Stimulated activated CD4-positive, alpha-beta T cell treated with anti-CD3 and anti-CD28 coated beads, Interleukin-4, amount 100 ng/mL, for 48 hours (primary cell): ENCODE measurements around the gene EHBP1.
"Not testable (repeated sequence)": the region's sequence is repeated elsewhere in the genome, so short reads cannot be mapped to it uniquely, and the experiment has no call there.

Source experiments
- DNase-seq, 2 donors: peaks; one replicate each; pipeline ENCODE4 v3.0.0-alpha.2; 2020; ENCODE audit warnings: low read depth in 2 of 2

EHBP1 gene

DNA sequence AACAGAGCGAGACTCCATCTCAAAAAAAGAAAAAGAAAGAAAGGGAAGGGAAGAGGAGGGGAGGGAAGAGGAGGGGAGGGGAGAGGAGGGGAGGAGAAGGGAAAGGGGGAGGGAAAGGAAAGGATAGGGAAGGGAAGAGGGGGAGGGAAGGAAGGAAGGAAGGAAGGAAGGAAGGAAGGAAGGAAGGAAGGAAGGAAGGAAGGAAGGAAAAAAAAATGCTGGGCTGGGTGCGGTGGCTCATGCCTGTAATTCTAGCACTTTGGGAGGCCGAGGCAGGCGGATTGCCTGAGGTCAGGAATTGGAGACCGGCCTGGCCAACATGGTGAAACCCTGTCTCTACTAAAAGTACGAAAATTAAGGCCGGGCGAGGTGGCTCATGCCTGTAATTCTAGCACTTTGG lies 314.2 kb downstream of the EHBP1 start:
- not testable (repeated sequence) for DNase-seq

DNA sequence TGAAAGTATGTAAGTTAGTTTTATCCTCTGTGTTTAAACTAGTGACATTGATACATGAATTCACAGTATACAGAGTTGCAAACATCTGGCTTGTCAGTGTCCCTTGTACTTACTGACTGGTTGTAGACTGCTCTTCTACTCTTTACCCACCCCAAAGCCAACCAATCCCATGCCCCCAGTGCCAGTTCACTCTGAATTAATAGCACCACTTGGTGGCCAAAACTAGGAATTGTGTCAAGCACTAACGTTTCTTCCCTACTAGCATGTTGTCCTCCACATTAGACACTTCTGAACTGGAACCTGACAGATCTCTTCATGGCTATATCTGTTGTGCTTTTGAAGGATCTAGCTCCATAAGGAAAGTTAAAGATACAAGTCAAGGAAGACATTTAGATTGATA lies 317.9 kb downstream of the EHBP1 start:
- no peak for DNase-seq

DNA sequence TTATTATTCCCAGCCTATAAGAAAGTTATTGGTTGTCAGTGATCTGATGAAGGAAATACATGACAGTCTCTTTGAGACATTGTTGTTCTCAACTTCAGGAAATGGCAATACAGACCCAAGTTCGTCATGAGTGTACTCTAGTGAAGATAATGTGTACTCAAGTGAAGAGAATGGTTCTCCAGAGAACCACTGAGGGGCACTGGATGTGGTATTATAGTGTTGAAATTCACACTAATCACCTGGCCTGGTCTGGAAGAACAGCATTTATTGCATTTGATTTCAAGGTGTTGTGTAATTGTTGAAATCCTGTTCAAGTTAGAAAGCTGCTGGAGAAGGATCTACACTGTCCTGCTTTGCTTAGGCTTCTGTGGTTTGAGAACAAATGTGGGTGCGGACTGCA lies 321.7 kb downstream of the EHBP1 start:
- DNase-seq: no peak

DNA sequence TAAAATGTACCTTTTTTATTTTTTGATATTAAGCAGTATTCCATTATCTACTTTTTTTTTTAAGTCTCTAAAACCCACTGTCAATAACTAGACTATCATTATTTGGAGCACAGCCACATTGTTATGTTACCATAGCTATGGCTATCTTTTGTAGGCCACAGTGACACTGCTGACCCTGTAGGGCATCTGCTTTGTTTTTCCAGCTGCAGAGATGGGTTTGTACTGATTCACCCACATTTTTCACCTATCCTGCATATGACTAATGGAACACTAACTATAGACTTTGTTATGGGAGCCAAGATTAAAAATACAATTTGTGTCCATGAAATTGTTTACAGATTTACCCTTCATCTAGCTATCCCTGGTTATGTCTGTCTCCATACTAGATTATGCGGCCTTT lies 323.5 kb downstream of the EHBP1 start:
- no peak for DNase-seq

DNA sequence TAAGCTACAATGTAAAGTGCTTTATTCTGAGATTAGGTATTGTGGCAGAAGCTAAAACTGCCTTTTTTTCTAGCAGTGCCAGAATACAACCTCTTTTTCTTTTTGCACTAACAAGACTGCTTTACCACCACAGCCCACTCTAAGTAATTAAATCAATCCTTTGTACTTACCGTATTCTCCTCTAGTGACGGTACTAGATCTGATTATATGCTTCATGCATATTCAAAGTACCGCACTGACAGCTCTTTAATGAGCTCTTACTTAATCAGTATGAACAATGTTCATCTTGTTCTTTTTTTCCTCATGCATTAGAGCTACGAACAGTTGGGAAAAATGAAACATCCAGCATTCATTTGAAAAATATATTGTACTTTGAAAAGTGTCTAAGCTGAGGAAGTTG lies 329.0 kb downstream of the EHBP1 start:
- DNase-seq: no peak

DNA sequence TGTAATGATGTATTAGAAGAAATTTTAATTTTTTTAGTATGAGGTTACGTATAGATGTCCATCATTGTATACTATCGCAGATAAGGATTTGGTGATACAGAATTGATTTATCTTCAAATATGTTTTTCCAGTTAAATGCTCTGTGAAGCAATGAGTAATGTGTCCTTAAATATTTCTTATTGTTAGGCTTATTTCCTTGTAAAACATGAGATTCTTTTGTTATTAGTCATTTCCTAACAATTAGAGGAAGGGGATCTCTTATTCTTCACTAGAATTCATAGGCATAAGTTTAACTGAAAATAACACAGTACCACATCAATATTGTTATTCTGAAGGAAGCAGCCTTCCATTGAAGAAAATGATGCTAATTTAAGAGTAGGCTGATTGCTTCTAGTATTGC lies 329.7 kb downstream of the EHBP1 start:
- DNase-seq: no peak

DNA sequence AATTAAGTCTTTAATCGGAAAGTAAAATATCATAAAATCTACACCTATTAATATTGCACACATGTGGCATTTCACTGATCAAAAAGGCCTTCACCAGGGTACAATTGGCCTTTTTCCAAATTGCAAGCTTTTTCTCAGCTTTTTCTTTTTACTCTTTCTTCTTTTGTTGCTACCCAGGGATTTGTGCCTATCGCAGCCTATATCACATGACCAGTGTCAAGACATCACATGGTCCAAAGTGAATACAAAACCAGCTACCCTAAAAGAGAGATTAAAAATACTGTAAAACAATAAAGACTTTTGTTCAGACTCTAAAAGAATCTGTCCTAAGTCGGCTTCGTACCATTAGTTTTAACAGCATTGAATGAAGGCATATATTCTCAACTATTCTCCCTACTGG lies 330.1 kb downstream of the EHBP1 start:
- DNase-seq: no peak

DNA sequence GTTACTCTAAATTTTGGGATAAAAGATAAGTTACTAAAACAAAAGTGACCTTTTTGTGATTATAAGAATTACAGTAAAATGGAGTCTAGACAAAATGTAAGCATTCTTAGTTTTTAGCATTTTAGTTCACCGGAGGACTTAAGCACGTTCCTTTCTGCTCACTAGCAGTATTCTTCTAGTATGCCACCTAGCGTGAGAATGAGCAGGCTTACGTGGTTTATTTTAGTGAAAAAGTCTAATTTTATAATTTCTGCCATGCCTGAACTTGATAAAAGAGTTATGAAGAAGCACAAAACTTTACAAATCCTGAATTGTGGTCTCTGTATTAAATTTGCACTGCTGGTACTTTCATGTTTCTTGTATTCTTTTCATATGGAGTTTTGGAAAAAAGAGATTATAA lies 332.5 kb downstream of the EHBP1 start:
- no peak for DNase-seq

DNA sequence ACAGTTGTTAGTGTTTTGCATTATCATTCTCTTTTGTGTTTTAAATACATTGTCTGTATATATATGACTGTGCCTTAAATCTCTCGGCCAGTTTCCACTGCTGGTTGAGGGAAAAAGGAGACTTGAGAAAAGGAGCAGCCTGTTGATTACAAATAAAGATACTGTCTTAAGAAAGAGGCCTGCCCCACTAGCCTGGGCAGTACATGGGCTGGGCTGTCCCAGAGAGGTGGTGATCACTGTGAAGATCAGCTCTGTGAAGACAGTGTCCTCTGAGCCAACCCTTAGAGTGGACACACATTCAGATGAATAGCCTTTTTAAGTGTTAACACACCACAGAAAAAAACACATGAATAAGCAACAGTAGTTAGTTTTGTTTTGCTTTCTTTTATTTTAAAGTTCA lies 335.1 kb downstream of the EHBP1 start:
- DNase-seq: no peak

DNA sequence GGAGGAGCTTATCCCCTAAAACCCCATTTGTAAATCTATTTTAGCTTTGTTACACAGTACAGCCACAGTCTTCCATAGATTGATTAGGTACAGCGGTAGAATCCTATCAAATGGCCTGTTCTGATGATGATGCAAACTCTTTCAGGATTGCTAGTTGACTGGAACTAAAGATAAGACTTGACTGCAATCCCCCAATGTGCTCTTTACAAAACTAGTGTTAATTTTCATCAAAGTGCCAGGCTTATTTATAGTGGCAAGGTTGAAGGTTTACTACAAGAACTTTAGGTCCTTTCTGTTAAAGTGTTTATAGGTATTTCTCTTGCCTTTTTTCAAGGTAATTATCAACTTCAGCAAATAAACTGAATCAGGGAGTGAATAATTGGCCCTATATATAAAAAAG lies 336.1 kb downstream of the EHBP1 start:
- no peak for DNase-seq

DNA sequence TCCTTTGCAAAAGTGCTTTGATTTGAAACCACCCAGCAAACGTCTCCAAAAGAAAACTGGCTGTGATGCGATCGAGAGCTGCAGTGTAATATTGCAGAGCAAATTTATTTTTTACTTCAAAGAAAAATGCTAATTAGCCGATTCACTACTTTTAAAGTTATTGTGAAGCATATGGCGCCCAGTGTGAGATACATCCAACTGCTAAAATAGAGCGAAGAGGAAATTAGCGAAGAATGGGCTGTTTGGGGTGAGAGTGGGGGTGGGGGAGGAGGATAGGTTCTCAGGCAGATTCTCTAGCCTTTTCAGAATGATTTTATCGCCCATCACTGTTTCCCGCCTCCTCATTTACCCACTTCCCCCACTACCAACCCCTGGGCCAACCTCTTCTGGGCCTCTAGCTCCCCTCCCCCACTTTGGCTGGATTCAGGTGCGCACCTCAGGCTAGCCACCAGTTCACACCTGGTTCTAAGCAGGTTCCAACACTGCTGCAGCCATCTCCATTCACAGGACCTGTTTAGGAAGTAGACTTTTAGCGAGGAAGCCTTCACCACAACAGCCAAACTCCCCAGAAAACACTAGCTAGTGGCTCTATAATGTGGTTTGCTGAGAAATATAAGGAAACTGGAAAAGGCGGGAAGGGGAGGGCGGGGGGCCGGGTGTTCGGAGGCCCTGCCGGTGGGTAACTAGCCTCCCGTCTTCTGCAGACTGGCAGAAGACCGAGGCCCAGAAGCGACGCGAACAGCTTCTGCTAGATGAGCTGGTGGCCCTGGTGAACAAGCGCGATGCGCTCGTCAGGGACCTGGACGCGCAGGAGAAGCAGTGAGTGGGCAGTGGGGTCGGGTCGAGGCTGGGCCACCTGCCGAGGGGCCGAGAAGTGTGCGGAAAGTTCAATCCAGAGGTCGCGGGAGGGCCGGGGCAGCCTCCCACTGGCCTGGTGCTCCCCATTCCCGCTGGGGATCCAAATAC lies 339.1 kb downstream of the EHBP1 start:
- DNase-seq: no peak

DNA sequence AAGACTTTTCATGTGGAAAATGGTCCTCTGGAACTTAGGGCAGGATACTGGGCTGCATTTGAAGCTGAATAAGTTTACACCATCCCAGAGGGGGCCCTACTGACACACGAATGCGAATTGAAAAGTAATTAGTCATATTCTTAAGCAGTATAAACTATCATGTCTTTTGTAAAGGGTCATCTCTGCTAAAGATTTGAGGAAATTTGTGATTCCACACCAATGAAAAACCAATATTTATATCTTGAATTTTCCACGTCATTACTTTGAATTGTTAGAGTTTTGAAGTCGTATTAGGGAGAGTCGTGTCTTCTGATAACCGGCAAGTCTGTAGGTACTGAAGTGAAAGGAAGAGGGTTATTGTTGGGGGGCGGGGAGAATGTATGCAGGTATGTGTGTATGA lies 341.0 kb downstream of the EHBP1 start:
- DNase-seq: no peak

DNA sequence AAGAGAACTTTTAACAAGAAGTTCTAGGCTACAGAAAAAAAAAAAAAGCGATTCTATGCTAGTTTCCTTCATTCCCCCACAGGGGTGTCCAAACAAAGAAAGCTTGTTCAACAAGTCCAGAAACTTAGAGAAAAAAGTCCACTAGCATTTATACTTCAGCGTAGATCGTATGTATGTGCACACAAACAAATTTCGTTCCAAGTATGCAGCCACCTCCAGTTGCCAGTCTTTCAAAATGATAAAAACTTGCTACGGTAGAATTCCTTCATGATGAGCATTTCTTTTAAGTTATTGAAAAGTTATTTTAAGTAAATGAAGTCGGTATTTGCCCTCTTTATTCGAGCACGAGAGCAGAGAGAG lies 341.4 kb downstream of the EHBP1 start:
- DNase-seq: no peak

DNA sequence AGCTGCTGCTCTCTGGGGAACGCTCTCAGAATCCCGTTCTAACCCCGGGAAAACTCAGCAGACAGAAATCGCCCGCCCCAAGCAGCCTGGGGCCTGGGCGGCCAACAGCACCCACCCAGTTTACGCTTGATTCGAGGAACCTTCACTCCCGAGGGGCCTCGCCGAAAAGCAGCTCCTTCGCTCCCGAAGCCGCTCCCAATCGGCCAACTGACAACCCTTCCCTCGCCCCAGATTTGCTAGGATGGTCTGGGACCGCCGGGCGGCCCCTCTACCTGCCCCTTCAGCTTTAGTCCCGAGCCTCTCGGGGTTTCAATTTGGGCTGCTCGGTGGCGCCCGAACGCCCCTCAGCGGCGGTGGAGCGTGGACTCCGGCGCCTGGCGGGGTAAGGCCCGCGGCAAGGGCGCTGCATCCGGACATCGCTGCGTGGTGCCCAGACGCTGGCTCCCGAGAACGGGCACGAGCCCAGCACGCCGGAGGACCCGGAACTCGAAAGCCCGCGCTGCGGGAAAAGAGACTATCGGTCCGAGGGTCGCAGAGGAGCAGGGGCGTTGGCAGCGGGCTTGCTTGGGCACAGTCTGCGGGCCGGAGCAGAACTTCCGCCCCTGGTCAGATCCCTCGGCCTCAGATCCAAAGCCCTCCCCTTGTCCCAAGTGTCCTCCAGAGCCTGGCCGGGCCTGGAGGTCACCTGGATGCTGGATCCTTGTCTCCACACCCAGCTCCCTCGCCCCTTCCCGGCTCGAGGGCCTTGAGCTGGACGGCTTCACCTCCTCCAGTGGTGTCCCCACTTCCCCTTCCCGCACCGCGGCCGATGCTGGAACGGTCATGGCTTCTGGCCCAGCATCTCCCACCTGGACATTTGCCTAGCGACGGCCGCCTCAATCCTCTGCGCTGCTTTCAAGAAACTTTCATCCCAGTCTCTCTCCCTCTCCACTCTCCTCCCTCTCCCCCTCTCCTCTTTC lies 342.1 kb downstream of the EHBP1 start:
- no peak for DNase-seq

DNA sequence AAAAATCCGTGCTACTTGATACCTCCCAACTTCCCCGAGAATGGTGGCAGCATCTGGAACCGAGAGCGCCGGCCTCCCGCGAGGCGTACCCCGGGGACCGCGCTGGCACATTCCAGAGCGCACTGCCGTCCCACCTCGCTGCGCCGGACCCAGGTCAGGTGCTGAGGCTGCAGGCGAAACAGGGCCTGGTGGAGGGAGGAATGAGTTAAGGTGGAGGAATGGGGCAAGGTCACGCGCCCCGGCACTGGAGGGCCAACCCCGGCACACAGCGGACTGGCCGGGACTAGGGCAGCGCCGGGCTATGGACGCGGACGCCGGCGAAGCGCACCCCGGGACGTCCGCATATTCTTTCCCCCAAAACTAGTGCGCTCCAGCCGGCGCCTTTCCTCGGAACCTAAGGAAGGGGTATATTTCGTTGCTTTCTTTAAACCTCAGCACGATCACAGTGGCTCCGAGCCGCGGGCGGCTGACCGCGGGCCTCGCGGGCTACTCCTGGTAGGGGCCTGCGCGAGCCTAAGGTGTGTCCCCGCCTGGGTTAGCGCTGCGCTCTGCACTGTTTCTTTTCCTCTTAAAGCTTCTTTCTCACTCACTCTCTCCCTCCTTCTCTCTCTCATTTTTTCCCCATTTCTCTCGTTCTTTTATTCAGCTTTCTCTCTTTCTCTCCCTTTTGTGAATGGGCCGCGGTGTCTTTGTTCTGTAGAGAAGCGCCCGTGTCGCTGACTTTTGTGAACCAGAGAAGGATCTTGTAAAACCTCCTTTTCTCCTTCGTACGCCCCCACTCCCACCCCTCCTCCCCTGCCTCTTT lies 343.1 kb downstream of the EHBP1 start:
- DNase-seq: no peak

DNA sequence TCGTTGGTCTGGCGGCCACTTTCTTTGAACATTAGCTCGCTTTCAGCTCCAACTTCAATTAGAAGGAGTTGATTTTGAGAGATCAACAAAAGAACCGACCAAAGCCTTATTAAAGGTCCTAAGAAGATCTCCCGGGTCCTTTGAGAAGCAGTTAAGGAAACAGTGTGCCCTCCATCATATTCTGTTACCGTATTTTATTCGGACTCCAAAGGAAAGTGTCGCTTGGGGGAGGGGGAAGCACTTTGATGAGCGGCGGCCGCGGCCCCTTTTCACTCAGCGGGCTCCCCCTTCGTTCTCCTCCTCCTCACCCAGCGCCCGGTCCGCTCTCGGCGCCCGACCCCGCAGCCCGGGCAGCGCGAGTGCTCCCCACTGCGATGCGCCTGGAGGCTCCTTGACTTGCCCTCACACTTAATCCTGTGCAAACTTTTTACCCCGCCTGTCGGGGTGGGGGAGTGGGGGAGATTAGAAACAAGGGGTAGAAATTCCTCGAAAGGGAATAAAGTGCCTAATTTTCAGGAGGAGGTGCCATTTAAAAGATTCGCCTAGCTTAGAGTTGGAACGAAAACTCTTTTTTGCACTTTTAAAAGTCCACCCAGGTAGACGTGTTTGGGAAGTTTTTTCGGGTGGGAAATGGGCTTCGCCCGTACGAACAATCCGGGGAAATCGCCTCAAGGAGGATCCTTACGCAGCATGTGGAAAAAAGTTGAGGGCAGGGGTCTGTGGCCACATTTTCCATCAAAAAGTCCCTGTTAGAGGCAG lies 343.9 kb downstream of the EHBP1 start:
- no peak for DNase-seq

DNA sequence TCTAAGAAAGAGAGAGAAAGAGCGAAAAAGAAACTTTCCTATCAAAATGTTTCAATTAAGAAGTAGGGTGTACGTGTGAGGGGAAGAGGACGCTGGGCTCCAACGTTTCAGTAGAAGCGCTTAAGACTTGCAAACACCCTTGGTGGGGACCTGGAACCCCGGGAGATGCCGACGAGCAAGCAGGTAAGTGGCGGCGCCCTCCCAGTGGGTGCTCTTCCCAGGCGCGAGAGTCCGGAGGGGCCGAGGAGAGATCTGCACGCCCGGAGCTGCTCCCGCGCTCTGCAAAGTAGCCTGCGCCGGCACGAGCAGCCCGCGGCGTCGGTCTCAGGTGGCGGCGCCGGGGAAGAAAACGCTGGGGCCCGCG lies 344.4 kb downstream of the EHBP1 start:
- no peak for DNase-seq

DNA sequence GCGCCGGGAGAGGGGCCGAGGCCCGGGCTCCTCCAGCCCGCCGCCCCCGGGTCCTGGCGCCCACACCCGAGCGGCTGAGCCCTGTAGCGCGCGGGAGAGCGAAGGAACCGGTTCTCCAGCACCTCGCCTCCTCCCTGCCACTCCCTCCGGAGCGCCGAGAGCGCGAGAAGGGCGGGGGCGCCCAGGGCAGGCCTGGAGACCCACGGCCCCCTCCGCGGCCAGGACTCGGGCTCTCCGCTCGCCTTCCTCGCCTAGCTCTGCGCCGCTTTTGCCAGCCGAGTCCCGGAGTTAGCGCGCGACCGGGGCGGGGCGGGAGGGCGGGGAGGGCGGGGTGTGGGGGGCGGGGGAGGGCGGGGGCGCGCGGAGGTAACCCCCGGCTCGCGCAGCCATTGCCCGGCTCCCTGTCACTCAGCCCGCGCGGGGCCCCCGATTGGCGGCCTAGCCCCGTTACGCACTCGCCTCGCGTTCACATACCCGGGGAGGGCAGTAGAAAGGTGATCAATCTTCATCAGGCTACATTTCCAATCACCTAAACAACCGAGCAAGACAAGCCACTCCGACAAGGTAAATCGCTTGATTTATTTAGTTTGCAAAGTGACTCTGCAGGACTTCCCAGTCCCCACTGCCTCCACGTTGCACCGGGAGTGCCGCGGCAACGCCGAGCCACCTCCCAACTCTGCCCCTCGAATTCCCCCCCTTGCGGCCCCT lies 345.0 kb downstream of the EHBP1 start, which contains the start of gene OTX1:
TSS of gene OTX1 (plus strand) at position 497 of the 708 bp plus-strand sequence. CDS start 2,161 bp downstream, outside the sequence.
- DNase-seq: no peak

DNA sequence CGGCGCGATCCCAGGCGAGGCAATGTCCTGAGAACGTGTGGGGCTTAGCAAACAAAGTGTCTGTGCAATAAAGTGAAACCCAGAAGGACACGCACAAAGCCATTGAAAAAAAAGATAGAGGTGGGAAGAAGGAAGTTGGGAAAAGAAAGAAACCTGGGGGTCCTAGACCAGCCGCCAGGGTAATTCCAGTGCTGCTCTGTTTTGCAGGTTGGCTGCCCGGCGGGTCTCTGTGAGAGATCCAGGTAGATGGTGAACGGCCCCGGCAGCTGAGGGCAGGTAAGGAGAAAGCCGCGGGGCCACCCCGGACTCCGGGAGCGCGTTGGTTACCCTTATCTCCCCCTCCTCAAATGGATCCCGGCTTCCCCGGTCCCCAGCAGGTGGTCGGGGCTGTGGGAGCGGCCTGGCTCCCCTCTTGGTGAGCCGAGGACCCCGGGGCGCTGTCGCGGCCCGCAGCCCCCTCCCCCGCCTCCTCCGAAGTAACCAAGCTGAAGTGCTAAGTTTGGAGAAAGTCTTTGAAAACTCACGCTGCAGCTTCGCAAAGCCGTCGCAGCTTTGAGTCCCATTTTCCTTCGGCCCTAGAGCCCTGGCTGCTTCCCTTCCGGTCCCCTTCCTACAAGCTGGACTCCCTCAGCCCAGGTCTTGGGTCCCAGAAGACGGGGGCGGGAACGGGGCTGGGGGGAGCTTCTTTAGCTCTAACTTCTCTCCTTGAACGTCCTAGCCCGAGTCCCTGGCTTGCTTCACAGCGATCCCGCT lies 345.7 kb downstream of the EHBP1 start:
- no peak for DNase-seq
